Smooth muscle cell (in vitro differentiated cells): ENCODE results near the gene RC3H1. TPM values are rescaled to one million over a fixed set of nuclear protein-coding genes. Genes with fewer than 3 reads are reported as not detected.
"Not testable (repeated sequence)": the region's sequence is repeated elsewhere in the genome, so short reads cannot be mapped to it uniquely, and the experiment has no call there.

Experiments used
- DNase-seq: peaks from one replicate; lab custom pipeline; 2025; ENCODE audit not compliant: unreplicated experiment; lab: John Stamatoyannopoulos, UW
- H2AFZ ChIP-seq: fragments of 200-600 bp; sonication (generic); 2 replicates; pipeline ENCODE4 v1.6.0; 2016; ENCODE audit warnings: antibody characterized with exemption, low read depth, mild to moderate bottlenecking
- H3F3A ChIP-seq: fragments of 200-600 bp; sonication (generic); 2 replicates; pipeline ENCODE4 v1.6.0; 2017; ENCODE audit warnings: antibody characterized with exemption, low read depth
- H3K27ac ChIP-seq: fragments of 200-600 bp; sonication (generic); 2 replicates; pipeline ENCODE4 v1.5.1; 2016; ENCODE audit warnings: low read depth, mild to moderate bottlenecking
- H3K27me3 ChIP-seq: fragments of 200-600 bp; sonication (generic); 2 replicates; pipeline ENCODE4 v1.6.1; 2016; ENCODE audit warnings: low read depth, mild to moderate bottlenecking
- H3K36me3 ChIP-seq: fragments of 200-600 bp; sonication (generic); 2 replicates; pipeline ENCODE4 v1.5.1; 2016; ENCODE audit warnings: low read depth
- H3K4me1 ChIP-seq: fragments of 200-600 bp; sonication (generic); 2 replicates; pipeline ENCODE4 v1.5.1; 2016; ENCODE audit warnings: low read depth
- H3K4me2 ChIP-seq: fragments of 200-600 bp; sonication (generic); 2 replicates; pipeline ENCODE4 v1.6.0; 2016; ENCODE audit warnings: mild to moderate bottlenecking
- H3K4me3 ChIP-seq: fragments of 200-600 bp; sonication (generic); 2 replicates; pipeline ENCODE4 v1.5.1; 2016; ENCODE audit warnings: mild to moderate bottlenecking
- H3K79me2 ChIP-seq: fragments of 200-600 bp; sonication (generic); 2 replicates; pipeline ENCODE4 v1.6.0; 2016; ENCODE audit warnings: low read depth, mild to moderate bottlenecking
- H3K9ac ChIP-seq: fragments of 200-600 bp; sonication (generic); 2 replicates; pipeline ENCODE4 v1.6.0; 2016; ENCODE audit warnings: low read depth
- H3K9me3 ChIP-seq: fragments of 200-600 bp; sonication (generic); replicated peaks from 2 replicates; pipeline ENCODE4 v1.5.1; 2016; ENCODE audit warnings: low read depth
- H4K20me1 ChIP-seq: fragments of 200-600 bp; sonication (generic); 2 replicates; pipeline ENCODE4 v1.6.0; 2016; ENCODE audit warnings: low read depth
- CTCF ChIP-seq: fragments of 200-600 bp; sonication (generic); IDR thresholded peaks from 2 replicates; pipeline ENCODE4 v1.5.1; 2017; ENCODE audit warnings: borderline replicate concordance, mild to moderate bottlenecking, antibody characterized with exemption; ENCODE audit not compliant: insufficient read depth, poor library complexity, severe bottlenecking
- WGBS: methylation state at CpG from one replicate; pipeline ENCODE4 v1.1.7; 2016; ENCODE audit warnings: low lambda C conversion rate; 5-methylcytosine and 5-hydroxymethylcytosine counted together
- polyA plus RNA-seq: library from polyadenylated mRNA; unstranded; fragments of >200 nt; fragmentation: Nextera tagmentation; extraction: Ambion mirVana; gene quantifications from 2 replicates; pipeline ENCODE4 v1.2.1, GENCODE V29; 2016
- total RNA-seq: library from RNA; depleted of rRNA; stranded (reverse); fragments of >200 nt; gene quantifications from 2 replicates; pipeline ENCODE4 v1.2.3, GENCODE V29; 2014

RC3H1 gene
- total and polyA plus RNA-seq, 2 experiments from 2014 or later: 3.9 to 21.6 TPM

GRCh38 chr1:174052621-174053020 is 30.5 kb upstream of the RC3H1 start:
- Histone ChIP-seq H3K9ac (no peak overlapping the region), H3K4me1 (no peaks in the 10 kb centered on the region), H3K27me3 (no peaks in the 10 kb centered on the region), H3F3A (no peaks in the 10 kb centered on the region), H2AFZ (no peak overlapping the region), H3K79me2 (no peaks in the 10 kb centered on the region), H3K4me2 (no peak overlapping the region), H3K4me3 (no peak overlapping the region), H3K9me3 (no peaks in the 10 kb centered on the region), H4K20me1 (no peaks in the 10 kb centered on the region), H3K27ac (no peak overlapping the region), H3K36me3 (no peaks in the 10 kb centered on the region)
- WGBS: 61% methylated on average over 3 of the region's 3 CpGs
- TF ChIP-seq CTCF: no peak
- DNase-seq: no peak

DNA sequence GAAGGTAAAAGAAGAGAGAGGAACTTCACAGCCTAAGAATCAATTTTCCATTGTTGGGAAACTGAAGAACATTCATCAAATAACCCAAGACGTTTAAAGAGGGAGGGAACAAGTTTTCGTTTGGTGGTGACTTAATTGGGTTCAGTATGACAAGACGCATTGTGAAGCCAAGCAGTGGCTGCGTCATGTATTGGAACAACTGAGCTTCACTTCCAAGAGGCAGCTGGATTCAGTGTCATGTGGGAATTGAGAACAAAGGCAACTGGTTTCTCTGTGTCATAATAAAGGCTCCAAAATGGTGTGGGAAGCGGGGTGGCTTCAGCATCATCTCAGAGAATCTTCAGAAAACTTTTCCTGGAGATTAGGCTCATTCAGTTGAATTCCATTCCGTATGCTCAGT is 29.8 kb upstream of the RC3H1 start:
- no peaks in the 10 kb centered on the region for H3K27me3 ChIP-seq
- no peak overlapping the region for H2AFZ ChIP-seq
- no peak overlapping the region for H3K4me2 ChIP-seq
- DNase-seq: no peak
- no peaks in the 10 kb centered on the region for H3K4me1 ChIP-seq
- no peaks in the 10 kb centered on the region for H3K36me3 ChIP-seq
- H3K27ac ChIP-seq: no peak overlapping the region
- H3K9me3 ChIP-seq: no peaks in the 10 kb centered on the region
- H4K20me1 ChIP-seq: no peaks in the 10 kb centered on the region
- 78% methylated on average over 6 of the region's 6 CpGs for WGBS
- no peak overlapping the region for H3K9ac ChIP-seq
- no peak overlapping the region for H3K4me3 ChIP-seq
- TF ChIP-seq CTCF: no peak
- H3K79me2 ChIP-seq: no peaks in the 10 kb centered on the region
- H3F3A ChIP-seq: no peaks in the 10 kb centered on the region

DNA sequence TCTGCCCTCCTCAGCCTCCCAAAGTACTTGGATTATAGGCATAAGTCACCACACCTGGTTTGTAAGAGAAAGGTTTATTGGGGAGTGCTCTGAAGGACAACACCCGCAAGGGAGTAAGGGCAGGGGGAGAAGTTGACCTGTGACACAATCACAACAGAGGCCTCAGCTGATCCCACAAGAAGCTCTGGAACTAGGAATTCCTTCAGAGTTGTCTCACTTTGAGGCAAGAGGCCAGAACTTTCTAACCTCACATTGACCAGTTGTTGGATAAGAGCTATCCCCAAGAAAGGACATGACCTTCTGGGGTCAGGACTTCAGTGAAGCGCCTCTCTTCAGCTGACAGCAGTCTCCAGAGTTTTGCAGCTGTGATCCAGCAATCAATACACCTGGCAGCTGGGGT is 27.4 kb upstream of the RC3H1 start:
- no peaks in the 10 kb centered on the region for H3K9me3 ChIP-seq
- no peak overlapping the region for H2AFZ ChIP-seq
- no peaks in the 10 kb centered on the region for H3K4me1 ChIP-seq
- no peak overlapping the region for H3K4me2 ChIP-seq
- DNase-seq: no peak
- no peaks in the 10 kb centered on the region for H3K27me3 ChIP-seq
- H4K20me1 ChIP-seq: no peaks in the 10 kb centered on the region
- H3F3A ChIP-seq: no peaks in the 10 kb centered on the region
- H3K36me3 ChIP-seq: no peaks in the 10 kb centered on the region
- no peak overlapping the region for H3K9ac ChIP-seq
- H3K27ac ChIP-seq: no peak overlapping the region
- TF ChIP-seq CTCF: no peak
- H3K79me2 ChIP-seq: no peaks in the 10 kb centered on the region
- H3K4me3 ChIP-seq: no peak overlapping the region
- 95% methylated on average over 2 of the region's 2 CpGs for WGBS

- no peak overlapping the region for H3K4me2 ChIP-seq
- H3K27ac ChIP-seq: no peak overlapping the region
- no peaks in the 10 kb centered on the region for H3K79me2 ChIP-seq
- H4K20me1 ChIP-seq: no peaks in the 10 kb centered on the region
- no peaks in the 10 kb centered on the region for H3F3A ChIP-seq
- no peaks in the 10 kb centered on the region for H3K9me3 ChIP-seq
- H3K27me3 ChIP-seq: no peaks in the 10 kb centered on the region
- H3K9ac ChIP-seq: no peak overlapping the region
- no peak for TF ChIP-seq CTCF
- no peaks in the 10 kb centered on the region for H3K4me1 ChIP-seq
- WGBS: 78% methylated on average over 4 of the region's 4 CpGs
- no peak overlapping the region for H3K4me3 ChIP-seq
- no peak overlapping the region for H2AFZ ChIP-seq
- DNase-seq: no peak
- no peaks in the 10 kb centered on the region for H3K36me3 ChIP-seq
Observed at GRCh38 chr1:174044418-174045222, 22.5 kb upstream of the RC3H1 start.

GRCh38 chr1:174042509-174042908 is 20.4 kb upstream of the RC3H1 start:
- H3K9ac ChIP-seq, H3F3A ChIP-seq, H2AFZ ChIP-seq, H3K36me3 ChIP-seq, H4K20me1 ChIP-seq, H3K27me3 ChIP-seq, DNase-seq, H3K4me1 ChIP-seq, H3K79me2 ChIP-seq, H3K9me3 ChIP-seq, H3K27ac ChIP-seq, H3K4me3 ChIP-seq, H3K4me2 ChIP-seq: not testable (repeated sequence)
- 84% methylated on average over 5 of the region's 5 CpGs for WGBS
